H54 (cell line): ENCODE data around the gene RABGAP1L.
"Not testable (repeated sequence)": the region's sequence is repeated elsewhere in the genome, so short reads cannot be mapped to it uniquely, and the experiment has no call there.

Source experiments
- DNase-seq: peaks from one replicate; pipeline ENCODE4 v3.0.0; 2011; ENCODE audit warnings: low spot score, mixed read lengths; ENCODE audit not compliant: insufficient read length
- FAIRE-seq: peaks from 3 replicates; lab custom pipeline; 2011; peaks lifted over from hg19 to GRCh38; lab: Jason Lieb, UNC
- POLR2A ChIP-seq: IDR thresholded peaks from 2 replicates; pipeline ENCODE4 v1.6.1; 2011; ENCODE audit warnings: low read depth, mild to moderate bottlenecking, low read length

The RABGAP1L gene

GRCh38 chr1:174445817-174446216 lies 286.5 kb downstream of the RABGAP1L start:
- no peak for TF ChIP-seq POLR2A
- DNase-seq (no peak), FAIRE-seq (no peak)

DNA sequence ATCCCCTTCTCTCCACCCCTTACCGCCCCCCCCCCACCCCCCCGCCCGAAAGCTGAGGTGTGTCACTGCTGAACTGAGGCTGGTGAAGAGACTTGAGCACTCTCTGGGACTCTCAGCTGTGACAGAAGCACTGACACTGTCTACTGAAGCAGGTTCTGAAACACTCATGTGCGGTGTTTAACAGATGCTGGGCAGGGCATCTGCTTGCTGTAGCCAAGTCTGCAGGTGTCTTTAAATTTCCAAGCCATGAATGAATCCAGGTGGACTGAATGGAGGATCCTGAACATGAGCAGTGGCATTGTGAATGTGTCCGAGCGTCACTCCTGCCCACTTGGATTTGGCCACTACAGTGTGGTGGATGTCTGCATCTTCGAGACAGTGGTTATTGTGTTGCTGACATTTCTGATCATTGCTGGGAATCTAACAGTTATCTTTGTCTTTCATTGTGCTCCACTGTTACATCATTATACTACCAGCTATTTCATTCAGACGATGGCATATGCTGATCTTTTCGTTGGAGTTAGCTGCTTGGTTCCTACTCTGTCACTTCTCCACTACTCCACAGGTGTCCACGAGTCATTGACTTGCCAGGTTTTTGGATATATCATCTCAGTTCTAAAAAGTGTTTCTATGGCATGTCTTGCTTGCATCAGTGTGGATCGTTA lies 288.7 kb downstream of the RABGAP1L start, which contains the start of gene GPR52:
Gene GPR52, plus strand, starts transcription at position 99 of the 665 bp plus-strand sequence. Its CDS starts 148 bp downstream, at position 247.
- FAIRE-seq: peak; percentile 30
- TF ChIP-seq POLR2A: no peak
- DNase-seq: no peak

GRCh38 chr1:174448531-174448883 lies 289.2 kb downstream of the RABGAP1L start:
- TF ChIP-seq POLR2A: no peak
- DNase-seq (no peak), FAIRE-seq (no peak)

GRCh38 chr1:174448974-174449373 lies 289.7 kb downstream of the RABGAP1L start:
- TF ChIP-seq POLR2A: no peak
- FAIRE-seq: no peak
- no peak for DNase-seq

GRCh38 chr1:174451408-174451807 lies 292.1 kb downstream of the RABGAP1L start:
- no peak for DNase-seq
- no peak for TF ChIP-seq POLR2A
- FAIRE-seq: no peak

- FAIRE-seq (peak; percentile 30), DNase-seq (no peak)
- TF ChIP-seq POLR2A: no peak
Observed at GRCh38 chr1:174465855-174466254, 306.5 kb downstream of the RABGAP1L start.

GRCh38 chr1:174466607-174467006 lies 307.3 kb downstream of the RABGAP1L start:
- FAIRE-seq: no peak
- TF ChIP-seq POLR2A: no peak
- DNase-seq: no peak

- TF ChIP-seq POLR2A: no peak
- DNase-seq: no peak
Observed at GRCh38 chr1:174469052-174469451, 309.7 kb downstream of the RABGAP1L start.

DNA sequence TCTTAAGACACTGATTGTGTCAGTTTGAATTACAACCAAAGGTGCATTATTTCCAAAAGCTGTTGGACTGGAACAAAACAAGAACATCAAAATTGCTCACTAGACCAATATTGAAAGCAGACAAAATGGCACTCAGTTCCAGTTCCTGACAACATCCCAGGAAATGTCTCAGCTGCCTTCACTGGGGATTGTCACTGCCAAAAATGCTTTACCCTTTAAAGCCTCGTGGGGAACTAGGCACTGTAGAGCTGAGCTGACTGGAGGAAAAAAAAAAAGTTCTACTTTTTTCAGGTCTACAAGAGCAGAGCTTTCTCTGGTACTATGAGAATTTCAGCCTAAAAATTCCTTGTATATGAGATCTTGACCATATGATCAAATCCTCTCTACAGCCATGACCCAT lies 310.4 kb downstream of the RABGAP1L start:
- FAIRE-seq: no peak
- no peak for DNase-seq

More at GRCh38 chr1:174469052-174469451, 309.7 kb downstream of the RABGAP1L start:
- FAIRE-seq: no peak

DNA sequence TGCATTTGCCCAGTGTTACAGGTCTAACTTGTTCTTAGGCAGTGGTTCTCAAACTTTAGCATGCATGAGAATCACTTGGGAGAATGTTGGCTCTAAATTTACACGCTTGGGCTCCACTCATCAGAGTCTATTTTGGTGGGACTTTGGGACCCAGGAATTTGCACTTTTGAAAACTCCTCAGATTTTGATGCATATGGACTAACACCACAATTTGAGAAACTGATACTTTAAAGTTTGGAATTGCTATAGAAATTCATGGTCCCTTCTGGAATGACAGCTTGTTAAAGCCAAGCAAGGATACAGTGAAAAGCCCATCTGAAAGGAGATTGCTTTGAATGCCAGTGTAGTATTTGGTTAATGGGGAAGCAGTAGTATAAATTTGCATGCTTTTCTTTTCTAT lies 320.0 kb downstream of the RABGAP1L start:
- DNase-seq: no peak
- TF ChIP-seq POLR2A: no peak
- FAIRE-seq: no peak

More for the DNA sequence above, 310.4 kb downstream of the RABGAP1L start:
- no peak for TF ChIP-seq POLR2A

GRCh38 chr1:174480324-174480723 lies 321.0 kb downstream of the RABGAP1L start:
- no peak for DNase-seq
- no peak for FAIRE-seq
- no peak for TF ChIP-seq POLR2A

GRCh38 chr1:174491606-174492005 lies 332.3 kb downstream of the RABGAP1L start:
- no peak for TF ChIP-seq POLR2A
- FAIRE-seq: no peak
- no peak for DNase-seq

GRCh38 chr1:174497478-174497877 lies 338.2 kb downstream of the RABGAP1L start:
- no peak for TF ChIP-seq POLR2A
- FAIRE-seq: no peak
- DNase-seq: no peak

- FAIRE-seq, DNase-seq: not testable (repeated sequence)
Observed at GRCh38 chr1:174516755-174517154, 357.4 kb downstream of the RABGAP1L start.

DNA sequence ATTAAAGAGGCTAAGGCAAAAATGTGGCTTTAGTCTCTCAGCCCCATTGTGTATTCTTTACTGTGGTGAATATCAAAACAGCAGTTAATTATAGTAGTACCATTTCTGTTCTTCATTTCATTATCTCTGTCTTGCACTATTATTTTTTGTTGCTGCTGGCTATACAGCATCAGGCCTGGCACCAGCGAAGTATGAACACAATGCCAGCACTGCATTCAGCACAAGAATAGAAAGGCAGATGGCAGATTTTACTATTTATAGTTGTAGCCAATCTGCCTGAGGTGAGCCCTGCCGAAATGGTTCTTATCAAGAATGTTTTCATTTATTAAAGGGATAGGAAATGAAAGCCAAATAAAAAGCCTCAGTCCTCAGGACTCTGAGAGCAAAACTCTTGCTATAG lies 360.5 kb downstream of the RABGAP1L start:
- TF ChIP-seq POLR2A: no peak
- DNase-seq (no peak), FAIRE-seq (no peak)

- FAIRE-seq: no peak
Observed at GRCh38 chr1:174531751-174532150, 372.4 kb downstream of the RABGAP1L start.

More at GRCh38 chr1:174531751-174532150, 372.4 kb downstream of the RABGAP1L start:
- no peak for DNase-seq
- TF ChIP-seq POLR2A: no peak
